Heart right ventricle (tissue), 16 donors: Measurements from ENCODE around the gene MYH8. TPM values are rescaled to one million over a fixed set of nuclear protein-coding genes. Genes with fewer than 3 reads are reported as not detected.

Source experiments
- ATAC-seq, 8 donors: fragments of 200-7000 bp; cut with Tn5 transposase; one replicate each; pipeline ENCODE4 v1.9.1; 2020; ENCODE audit warnings: mild to moderate bottlenecking in 8 of 8, moderate library complexity in 8 of 8, moderate number of reproducible peaks in 1 of 8
- DNase-seq, 2 donors: peaks; one replicate each; pipeline ENCODE4 v3.0.0-alpha.2; 2020
- H3K27ac ChIP-seq, 10 donors: fragments of 200-600 bp; sonication (generic) in 2 of 10; one replicate each; pipeline versions ENCODE4 v1.5.0 to v1.8.0; 2020 to 2022; ENCODE audit warnings: mild to moderate bottlenecking in 3 of 10
- H3K27me3 ChIP-seq, 7 donors: fragments of 200-600 bp; one replicate each; pipeline ENCODE4 v1.8.0; 2021 to 2022; ENCODE audit warnings: mild to moderate bottlenecking in 2 of 7
- H3K36me3 ChIP-seq, 9 donors: fragments of 200-600 bp; sonication (generic) in 1 of 9; one replicate each; pipeline versions ENCODE4 v1.5.0 to v1.8.0; 2020 to 2022; ENCODE audit warnings: mild to moderate bottlenecking in 2 of 9
- H3K4me1 ChIP-seq, 9 donors: fragments of 200-600 bp; sonication (generic) in 1 of 9; one replicate each; pipeline versions ENCODE4 v1.5.0 to v1.8.0; 2020 to 2022; ENCODE audit warnings: mild to moderate bottlenecking in 4 of 9
- H3K4me3 ChIP-seq, 10 donors: fragments of 200-600 bp; sonication (generic) in 2 of 10; one replicate each; pipeline versions ENCODE4 v1.5.0 to v1.8.0; 2020 to 2022; ENCODE audit warnings: mild to moderate bottlenecking in 7 of 10, moderate library complexity in 2 of 10
- H3K9me3 ChIP-seq, 11 donors: fragments of 200-600 bp in 10 of 11; sonication (generic) in 2 of 11; one replicate each; pipeline versions ENCODE4 v1.5.0 to v1.8.0; 2013 to 2022; ENCODE audit warnings: mild to moderate bottlenecking in 2 of 11, control low read depth in 1 of 11, moderate library complexity in 1 of 11
- WGBS, 2 donors: extraction: QIAGEN DNeasy Blood & Tissue Kit; methylation state at CpG; one replicate each; pipeline ENCODE4 v1.1.7; 2013; ENCODE audit warnings: inconsistent platforms in 1 of 2; 5-methylcytosine and 5-hydroxymethylcytosine counted together
- intact Hi-C, 10 donors: fragments of 100-400 bp; cut with DNase I; formaldehyde crosslinking; loops; one replicate each; pipeline versions ENCODE4 v1.11.1 to v1.14.2; 2022
- polyA plus RNA-seq, 2 donors: library from polyadenylated mRNA; stranded (reverse); fragments of 200-250 nt; gene quantifications; one replicate each; pipeline ENCODE4 v1.2.3, GENCODE V29; 2013
- total RNA-seq, 10 donors: library from RNA; stranded (reverse); fragmentation: NEBNext Ultra II Directional in 3 of 10; extraction: Animal tissue kit (Norgen Biotek cat#: 25700) in 3 of 10; gene quantifications; one replicate each; pipeline versions ENCODE4 v1.2.1 to v1.2.4, GENCODE V29; 2021 to 2023
- TF ChIP-seq, protein P1 (sequence below), 9 donors: fragments of 200-600 bp; sonication (generic) in 2 of 9; IDR thresholded peaks; one replicate each; pipeline versions ENCODE4 v1.5.0 to v1.8.0; 2021 to 2022; ENCODE audit warnings: antibody characterized with exemption in 9 of 9, mild to moderate bottlenecking in 5 of 9, moderate library complexity in 1 of 9
- donor health status: Arrhythmogenic right ventricular cardiomyopathy.
- donor health status: ischemic (EF 13 %, LVEDD 7.1; RV severe dilation, severe dysfunction).
- donor health status: healthy with polysubstance abuse.
- donor health status: DM: no; HTN: yes; CAD: no.
- donor health status: DM: no; HTN: no; CAD: no.
- donor health status: ischemic (EF 25% LVEDD 6.9; RV normal size, moderate dysfunction).
- donor health status: ischemic (EF 25% LVEDD 5.7; RV mildly dilated, moderate dysfunction).
- donor health status: healthy.
- donor health status: DM: yes; HTN: yes; CAD: no.
- donor health status: Ischemic cardiomyopathy.
- donor health status: ischemic (EF 35%, LVEDD 5.7; RV mildly dilated, moderate dysfunction).
- donor health status: nonischemic (EF 11% LVEDD 7.7; RV severe dilation, severe dysfunction).
- donor health status: DM: yes; HTN: yes; CAD: no.
- donor health status: PGD.
- donor health status: ischemic (EF 29% LVEDD 5.4; RV normal size, mild dysfunction).
- donor health status: nonischemic (EF 23%, LVEDD 6.1; RV moderate dilation, normal function).

The MYH8 gene
- total and polyA plus RNA-seq, 12 donors: not detected

DNA sequence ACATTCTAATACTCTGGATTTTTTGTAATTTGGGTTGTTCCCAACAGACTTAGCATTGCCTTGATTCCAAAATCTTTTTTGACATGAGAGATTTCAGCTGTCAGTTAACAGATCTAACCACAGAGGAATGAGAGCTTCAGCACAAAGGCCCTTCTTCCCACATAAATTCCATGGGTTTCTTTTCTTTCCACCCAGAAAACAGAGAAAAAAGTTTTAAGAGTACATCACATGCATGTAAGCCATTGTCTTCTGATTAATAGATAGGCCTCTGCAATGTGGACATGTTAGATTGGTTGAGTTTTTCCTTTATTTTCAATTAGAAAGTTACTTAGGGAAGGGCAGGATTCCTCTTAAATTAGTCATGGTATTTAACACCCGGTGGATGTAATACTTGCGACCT, 939 bp downstream of the MYH8 start:
- Histone ChIP-seq H3K27me3 (no peaks in the 10 kb centered on the region), H3K4me3 (no peak overlapping the region), H3K36me3 (no peaks in the 10 kb centered on the region), H3K27ac (no peak overlapping the region), H3K9me3 (no peaks in the 10 kb centered on the region), H3K4me1 (no peaks in the 10 kb centered on the region)
- TF ChIP-seq, protein P1, sequence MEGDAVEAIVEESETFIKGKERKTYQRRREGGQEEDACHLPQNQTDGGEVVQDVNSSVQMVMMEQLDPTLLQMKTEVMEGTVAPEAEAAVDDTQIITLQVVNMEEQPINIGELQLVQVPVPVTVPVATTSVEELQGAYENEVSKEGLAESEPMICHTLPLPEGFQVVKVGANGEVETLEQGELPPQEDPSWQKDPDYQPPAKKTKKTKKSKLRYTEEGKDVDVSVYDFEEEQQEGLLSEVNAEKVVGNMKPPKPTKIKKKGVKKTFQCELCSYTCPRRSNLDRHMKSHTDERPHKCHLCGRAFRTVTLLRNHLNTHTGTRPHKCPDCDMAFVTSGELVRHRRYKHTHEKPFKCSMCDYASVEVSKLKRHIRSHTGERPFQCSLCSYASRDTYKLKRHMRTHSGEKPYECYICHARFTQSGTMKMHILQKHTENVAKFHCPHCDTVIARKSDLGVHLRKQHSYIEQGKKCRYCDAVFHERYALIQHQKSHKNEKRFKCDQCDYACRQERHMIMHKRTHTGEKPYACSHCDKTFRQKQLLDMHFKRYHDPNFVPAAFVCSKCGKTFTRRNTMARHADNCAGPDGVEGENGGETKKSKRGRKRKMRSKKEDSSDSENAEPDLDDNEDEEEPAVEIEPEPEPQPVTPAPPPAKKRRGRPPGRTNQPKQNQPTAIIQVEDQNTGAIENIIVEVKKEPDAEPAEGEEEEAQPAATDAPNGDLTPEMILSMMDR (IDR thresholded peaks at IDR 0.05): no peak
- ATAC-seq: no peak
- 71 to 84% methylated on average over 2 of the region's 2 CpGs for WGBS, 2 donors
- no peak for DNase-seq
- intact Hi-C loops: no loop called here

DNA sequence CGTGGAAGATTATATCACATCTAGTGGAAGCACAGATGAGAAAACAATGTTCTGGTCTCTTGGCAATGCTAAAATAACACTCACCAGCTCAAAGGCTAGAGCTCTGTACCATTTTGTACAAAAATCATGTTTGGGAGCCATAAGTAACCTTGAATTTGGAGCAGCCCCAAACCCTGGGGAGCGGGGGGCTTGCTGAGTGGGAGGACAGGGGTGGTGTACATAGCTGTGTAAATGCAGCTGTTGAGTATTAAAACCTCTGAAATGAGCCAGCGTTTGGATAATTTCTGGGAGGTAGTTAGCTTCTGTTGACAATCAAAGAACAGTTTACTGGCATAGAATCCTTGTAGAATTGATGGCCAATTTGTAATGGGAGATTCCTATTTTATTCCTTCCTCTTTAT, 4.3 kb downstream of the MYH8 start:
- ATAC-seq (no peak), DNase-seq (no peak)
- Histone ChIP-seq H3K27me3 (no peaks in the 10 kb centered on the region), H3K36me3 (no peaks in the 10 kb centered on the region), H3K4me1 (no peaks in the 10 kb centered on the region), H3K27ac (no peak overlapping the region), H3K4me3 (no peak overlapping the region), H3K9me3 (no peaks in the 10 kb centered on the region)
- TF ChIP-seq, protein P1 (IDR thresholded peaks at IDR 0.05): no peak
- intact Hi-C loops: no loop called here
- 58 to 59% methylated on average over 3 of the region's 3 CpGs for WGBS, 2 donors

DNA sequence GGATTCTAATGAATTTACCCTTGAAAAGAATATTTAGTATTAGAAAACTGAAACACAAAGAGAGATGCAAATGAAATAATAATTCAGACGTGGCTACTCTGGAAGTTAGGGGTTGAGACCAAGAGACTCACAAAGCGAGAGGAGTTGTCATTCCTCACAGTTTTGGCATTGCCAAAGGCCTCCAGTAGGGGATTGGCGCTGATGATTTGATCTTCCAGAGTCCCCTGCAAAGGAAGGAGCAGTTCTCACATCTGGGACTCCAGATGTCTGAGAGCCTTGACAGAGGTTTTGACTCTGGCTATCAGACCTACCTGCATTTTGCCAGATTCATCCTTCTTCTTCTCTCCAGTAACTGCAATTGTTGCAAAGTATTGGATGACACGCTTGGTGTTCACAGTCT, 6.6 kb downstream of the MYH8 start:
- Histone ChIP-seq H3K9me3 (no peaks in the 10 kb centered on the region), H3K27me3 (no peaks in the 10 kb centered on the region), H3K4me3 (no peak overlapping the region), H3K36me3 (no peaks in the 10 kb centered on the region), H3K4me1 (no peaks in the 10 kb centered on the region), H3K27ac (no peak overlapping the region)
- no peak for ATAC-seq
- no peak for DNase-seq
- WGBS, 2 donors: 74 to 85% methylated on average over 4 of the region's 4 CpGs
- intact Hi-C loops: no loop called here
- TF ChIP-seq, protein P1 (IDR thresholded peaks at IDR 0.05): no peak

DNA sequence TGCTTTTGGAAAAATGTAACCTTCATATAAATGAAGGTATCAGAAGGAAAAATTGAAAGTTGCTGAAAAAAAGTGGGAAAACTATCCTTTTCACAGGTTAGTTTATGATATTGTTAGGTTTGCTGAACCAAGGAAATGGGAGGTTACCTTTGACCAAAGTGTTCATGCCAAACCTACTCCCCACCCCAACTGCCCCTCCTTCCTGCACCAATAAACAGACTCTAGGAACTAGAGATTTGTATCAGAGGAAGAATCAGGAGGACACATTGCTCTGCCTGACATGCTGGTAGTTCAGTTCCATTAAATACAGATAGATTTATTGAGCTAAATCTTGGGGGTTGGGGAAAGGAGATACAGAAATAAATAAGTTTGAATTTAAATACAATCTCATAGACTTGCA, 18.2 kb downstream of the MYH8 start:
- Histone ChIP-seq H3K36me3 (no peaks in the 10 kb centered on the region), H3K27ac (no peak overlapping the region), H3K4me1 (no peaks in the 10 kb centered on the region), H3K27me3 (no peaks in the 10 kb centered on the region), H3K4me3 (no peak overlapping the region), H3K9me3 (no peaks in the 10 kb centered on the region)
- TF ChIP-seq, protein P1 (IDR thresholded peaks at IDR 0.05): no peak
- intact Hi-C loops: no loop called here
- no peak for DNase-seq
- no peak for ATAC-seq

DNA sequence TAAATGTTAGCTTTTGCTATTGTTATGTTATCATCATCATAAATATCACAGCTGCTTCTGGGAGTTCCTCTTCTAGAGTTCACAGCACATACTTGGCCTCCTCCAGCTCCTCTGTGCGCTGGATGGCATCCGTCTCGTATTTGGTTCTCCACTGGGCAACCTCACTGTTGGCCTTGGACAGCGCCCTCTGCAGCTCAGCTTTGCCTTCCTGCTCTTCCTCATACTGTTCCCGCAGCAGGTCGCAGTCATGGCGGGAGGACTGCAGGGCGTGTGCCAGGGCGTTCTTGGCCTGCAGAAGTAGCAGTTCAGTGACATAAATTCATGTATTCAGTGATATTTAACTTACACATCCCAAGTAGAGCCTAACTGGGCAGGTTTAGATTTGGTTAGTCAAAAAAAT, 23.4 kb downstream of the MYH8 start:
- Histone ChIP-seq H3K4me1 (no peaks in the 10 kb centered on the region), H3K9me3 (no peaks in the 10 kb centered on the region), H3K36me3 (no peaks in the 10 kb centered on the region), H3K27ac (no peak overlapping the region), H3K27me3 (peaks cover 0 to 3% (median 0%) of the 10 kb centered on the region in 7 donors), H3K4me3 (no peak overlapping the region)
- 76 to 81% methylated on average over 9 of the region's 9 CpGs for WGBS, 2 donors
- intact Hi-C loops: no loop called here
- DNase-seq (no peak), ATAC-seq (no peak)
- TF ChIP-seq, protein P1 (IDR thresholded peaks at IDR 0.05): no peak
